Subcutaneous adipose tissue (tissue), 4 donors: Measurements from ENCODE around the gene UBASH3A. TPM values are rescaled to one million over a fixed set of nuclear protein-coding genes. Genes with fewer than 3 reads are reported as not detected.

ENCODE experiments used
- CTCF ChIP-seq: fragments of 450-650 bp; IDR thresholded peaks from one replicate; pipeline ENCODE4 v1.5.1; 2016; ENCODE audit warnings: low read depth, mild to moderate bottlenecking, control low read depth, antibody characterized with exemption, moderate library complexity
- total RNA-seq, 4 donors: library from RNA; depleted of rRNA; stranded (reverse); fragments of >200 nt; gene quantifications; one replicate each; pipeline ENCODE4 v1.1.0, GENCODE V29; 2016

Gene UBASH3A
- total RNA-seq, 4 donors from 2014 or later: 0.38 to 1.2 (median 0.66) TPM; not detected in 1

- no peak for TF ChIP-seq CTCF
Measured at GRCh38 chr21:42426876-42427480, 23.3 kb downstream of the UBASH3A start.

GRCh38 chr21:42427809-42428419 lies 24.2 kb downstream of the UBASH3A start:
- TF ChIP-seq CTCF: no peak

GRCh38 chr21:42429021-42429420 lies 25.3 kb downstream of the UBASH3A start:
- TF ChIP-seq CTCF: no peak

GRCh38 chr21:42429856-42430255 lies 26.2 kb downstream of the UBASH3A start:
- no peak for TF ChIP-seq CTCF

- no peak for TF ChIP-seq CTCF
Measured at GRCh38 chr21:42430521-42430920, 26.8 kb downstream of the UBASH3A start.

GRCh38 chr21:42431196-42431595 lies 27.5 kb downstream of the UBASH3A start:
- no peak for TF ChIP-seq CTCF

- TF ChIP-seq CTCF: no peak
Measured at GRCh38 chr21:42432695-42433094, 29.0 kb downstream of the UBASH3A start.
